OCI-LY1 (cell line): ENCODE measurements around the gene WDR70.

ENCODE experiments used
- EZH2 ChIP-seq: fragments of 200-600 bp; sonication (generic), shearing (Covaris generic); IDR thresholded peaks from 2 replicates; pipeline ENCODE4 v1.8.0; 2017; ENCODE audit warnings: borderline replicate concordance, mixed run types, mild to moderate bottlenecking, antibody characterized with exemption, low read length, moderate library complexity, mixed read lengths
- TF ChIP-seq, protein P1 (sequence below): fragments of 200-600 bp; sonication (generic), shearing (Covaris generic); IDR thresholded peaks from 2 replicates; pipeline ENCODE4 v1.5.1; 2017; ENCODE audit warnings: mild to moderate bottlenecking, antibody characterized with exemption, low read length, moderate library complexity, mixed read lengths

GRCh38 chr5:37725185-37725584 is 346.1 kb downstream of the WDR70 start:
- TF ChIP-seq, protein P1, sequence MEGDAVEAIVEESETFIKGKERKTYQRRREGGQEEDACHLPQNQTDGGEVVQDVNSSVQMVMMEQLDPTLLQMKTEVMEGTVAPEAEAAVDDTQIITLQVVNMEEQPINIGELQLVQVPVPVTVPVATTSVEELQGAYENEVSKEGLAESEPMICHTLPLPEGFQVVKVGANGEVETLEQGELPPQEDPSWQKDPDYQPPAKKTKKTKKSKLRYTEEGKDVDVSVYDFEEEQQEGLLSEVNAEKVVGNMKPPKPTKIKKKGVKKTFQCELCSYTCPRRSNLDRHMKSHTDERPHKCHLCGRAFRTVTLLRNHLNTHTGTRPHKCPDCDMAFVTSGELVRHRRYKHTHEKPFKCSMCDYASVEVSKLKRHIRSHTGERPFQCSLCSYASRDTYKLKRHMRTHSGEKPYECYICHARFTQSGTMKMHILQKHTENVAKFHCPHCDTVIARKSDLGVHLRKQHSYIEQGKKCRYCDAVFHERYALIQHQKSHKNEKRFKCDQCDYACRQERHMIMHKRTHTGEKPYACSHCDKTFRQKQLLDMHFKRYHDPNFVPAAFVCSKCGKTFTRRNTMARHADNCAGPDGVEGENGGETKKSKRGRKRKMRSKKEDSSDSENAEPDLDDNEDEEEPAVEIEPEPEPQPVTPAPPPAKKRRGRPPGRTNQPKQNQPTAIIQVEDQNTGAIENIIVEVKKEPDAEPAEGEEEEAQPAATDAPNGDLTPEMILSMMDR = no peak
- TF ChIP-seq EZH2 = no peak
